NCI-H2081 treated with DMSO at 0.1 percent for 48 hours (cell line): ENCODE measurements around the gene PTPRO.
A peak's percentile ranks its signal among the peaks of the same experiment; 100 is the strongest.

Experiments used
- DNase-seq: peaks from one replicate; lab custom pipeline; 2025; lab: John Stamatoyannopoulos, UW

Gene PTPRO

GRCh38 chr12:15446807-15447206 lies 124.5 kb downstream of the PTPRO start:
- DNase-seq, result no peak

- no peak for DNase-seq
Measured at GRCh38 chr12:15453613-15454012, 131.3 kb downstream of the PTPRO start.

GRCh38 chr12:15458008-15458407 lies 135.7 kb downstream of the PTPRO start:
- DNase-seq, result no peak

GRCh38 chr12:15468911-15469310 lies 146.6 kb downstream of the PTPRO start:
- no peak for DNase-seq

GRCh38 chr12:15469356-15469755 lies 147.0 kb downstream of the PTPRO start:
- DNase-seq, result no peak

- no peak for DNase-seq
Measured at GRCh38 chr12:15472036-15472435, 149.7 kb downstream of the PTPRO start.

GRCh38 chr12:15474766-15475165 lies 152.5 kb downstream of the PTPRO start:
- no peak for DNase-seq

- DNase-seq, result no peak
Measured at GRCh38 chr12:15477761-15478160, 155.5 kb downstream of the PTPRO start.

GRCh38 chr12:15481846-15482245 lies 159.5 kb downstream of the PTPRO start:
- no peak for DNase-seq

GRCh38 chr12:15485466-15485865 lies 163.2 kb downstream of the PTPRO start:
- DNase-seq, result no peak

GRCh38 chr12:15486859-15487258 lies 164.6 kb downstream of the PTPRO start:
- no peak for DNase-seq

- DNase-seq, result no peak
Measured at GRCh38 chr12:15488481-15488880, 166.2 kb downstream of the PTPRO start.

GRCh38 chr12:15494329-15495046 lies 172.2 kb downstream of the PTPRO start:
- DNase-seq, result no peak

GRCh38 chr12:15495746-15496145 lies 173.4 kb downstream of the PTPRO start:
- DNase-seq, result no peak

- DNase-seq, result no peak
Measured at GRCh38 chr12:15496738-15497137, 174.4 kb downstream of the PTPRO start.

- DNase-seq, result no peak
Measured at GRCh38 chr12:15497671-15498292, 175.5 kb downstream of the PTPRO start.

GRCh38 chr12:15502211-15502610 lies 179.9 kb downstream of the PTPRO start:
- no peak for DNase-seq

GRCh38 chr12:15505616-15506015 lies 183.3 kb downstream of the PTPRO start:
- DNase-seq, result no peak

- no peak for DNase-seq
Measured at GRCh38 chr12:15515010-15515409, 192.7 kb downstream of the PTPRO start.

- no peak for DNase-seq
Measured at GRCh38 chr12:15520083-15520482, 197.8 kb downstream of the PTPRO start.

GRCh38 chr12:15520844-15521243 lies 198.5 kb downstream of the PTPRO start:
- DNase-seq, result no peak

- peak; percentile 11 for DNase-seq
Measured at GRCh38 chr12:15522574-15523187, 200.4 kb downstream of the PTPRO start.

GRCh38 chr12:15525441-15525840 lies 203.1 kb downstream of the PTPRO start:
- no peak for DNase-seq
